ENCODE data around the gene SPTLC3.

GRCh38 chr20:12969071-12969669, 39.6 kb upstream of the SPTLC3 start:
- no peak for TF ChIP-seq TAF1 (IDR thresholded peaks at IDR 0.05; ENCODE audit: borderline replicate concordance, insufficient read depth, low read length)
- TF ChIP-seq POLR2AphosphoS5 (IDR thresholded peaks at IDR 0.05; ENCODE audit: low read depth, low read length), result no peak
- no peak for TF ChIP-seq SIN3A (IDR thresholded peaks at IDR 0.05; ENCODE audit: borderline replicate concordance, insufficient read depth, low read length)

All from PFSK-1 (cell line).